Uterus (tissue), 2 donors: ENCODE results near the gene DAPK2.

Source experiments
- POLR2A ChIP-seq, 2 donors: fragments of 450-650 bp; IDR thresholded peaks; one replicate each; pipeline ENCODE4 v1.6.1; 2016; ENCODE audit warnings: antibody characterized with exemption in 2 of 2, mild to moderate bottlenecking in 1 of 2, moderate library complexity in 1 of 2
- TF ChIP-seq, protein P1 (sequence below), 4 experiments: fragments of 200-600 bp in 2 of 4; fragments of 450-650 bp in 2 of 4; sonication (generic) in 2 of 4; IDR thresholded peaks; one replicate each; pipeline ENCODE4 v1.5.1; 2016 to 2019; ENCODE audit warnings: antibody characterized with exemption in 4 of 4, mild to moderate bottlenecking in 2 of 4, moderate library complexity in 1 of 4

DNA sequence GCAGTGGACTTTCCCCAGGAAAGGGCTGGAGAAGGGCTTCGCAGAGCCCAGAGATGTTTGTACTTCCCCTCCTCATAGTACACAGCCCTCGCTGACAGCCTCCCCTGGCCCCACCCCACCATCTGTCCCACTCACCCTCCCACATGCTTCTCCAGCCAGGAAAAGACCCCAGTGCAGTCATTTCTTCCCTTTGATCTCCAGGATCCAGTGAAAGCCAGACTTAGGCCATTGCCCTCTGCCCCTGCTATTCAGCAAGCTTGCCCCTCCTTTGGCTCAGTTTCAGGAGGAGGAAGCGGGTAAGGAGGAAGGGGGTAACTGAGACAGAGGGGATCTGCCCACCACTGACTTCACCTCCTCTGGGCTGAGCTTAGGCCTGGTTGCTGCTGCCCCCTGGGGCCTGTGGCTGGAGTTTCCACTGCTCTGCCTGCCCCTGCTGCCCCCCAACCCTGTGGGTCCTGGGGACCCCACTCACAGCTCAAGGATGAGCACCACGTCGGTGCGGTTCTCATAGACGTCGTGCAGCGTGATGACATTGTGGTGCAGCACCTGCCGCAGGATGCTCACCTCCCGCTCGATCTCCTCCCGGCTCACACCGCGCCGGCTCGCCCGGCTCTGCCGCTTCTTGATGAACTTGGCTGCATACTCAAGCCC lies 63.1 kb downstream of the DAPK2 start:
- TF ChIP-seq, protein P1, sequence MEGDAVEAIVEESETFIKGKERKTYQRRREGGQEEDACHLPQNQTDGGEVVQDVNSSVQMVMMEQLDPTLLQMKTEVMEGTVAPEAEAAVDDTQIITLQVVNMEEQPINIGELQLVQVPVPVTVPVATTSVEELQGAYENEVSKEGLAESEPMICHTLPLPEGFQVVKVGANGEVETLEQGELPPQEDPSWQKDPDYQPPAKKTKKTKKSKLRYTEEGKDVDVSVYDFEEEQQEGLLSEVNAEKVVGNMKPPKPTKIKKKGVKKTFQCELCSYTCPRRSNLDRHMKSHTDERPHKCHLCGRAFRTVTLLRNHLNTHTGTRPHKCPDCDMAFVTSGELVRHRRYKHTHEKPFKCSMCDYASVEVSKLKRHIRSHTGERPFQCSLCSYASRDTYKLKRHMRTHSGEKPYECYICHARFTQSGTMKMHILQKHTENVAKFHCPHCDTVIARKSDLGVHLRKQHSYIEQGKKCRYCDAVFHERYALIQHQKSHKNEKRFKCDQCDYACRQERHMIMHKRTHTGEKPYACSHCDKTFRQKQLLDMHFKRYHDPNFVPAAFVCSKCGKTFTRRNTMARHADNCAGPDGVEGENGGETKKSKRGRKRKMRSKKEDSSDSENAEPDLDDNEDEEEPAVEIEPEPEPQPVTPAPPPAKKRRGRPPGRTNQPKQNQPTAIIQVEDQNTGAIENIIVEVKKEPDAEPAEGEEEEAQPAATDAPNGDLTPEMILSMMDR (IDR thresholded peaks at IDR 0.05): no peak
- TF ChIP-seq POLR2A (IDR thresholded peaks at IDR 0.05): no peak
